BJ (cell line): Measurements from ENCODE around the gene THAP3. TPM values are rescaled to one million over a fixed set of nuclear protein-coding genes. Genes with fewer than 3 reads are reported as not detected.
A peak's percentile ranks its signal among the peaks of the same experiment; 100 is the strongest.

Experiments used
- CTCF ChIA-PET: fragments of 350-600 bp; formaldehyde crosslinking; extraction: SDS; loops from one replicate; lab custom pipeline; 2021; ENCODE audit warnings: antibody characterized with exemption, inconsistent platforms; lab: Yijun Ruan, JAX
- POLR2A ChIA-PET: fragments of 300-600 bp; sonication (Branson Sonifier 250); formaldehyde crosslinking; extraction: SDS; loops from one replicate; lab custom pipeline; 2021; ENCODE audit warnings: antibody characterized with exemption; lab: Charles Lee
- DNase-seq: peaks from one replicate; pipeline ENCODE4 v3.0.0-alpha.2; 2011; ENCODE audit warnings: low read depth
- H3K27me3 ChIP-seq: 2 replicates; pipeline ENCODE4 v1.6.0; 2011; ENCODE audit warnings: low read length; ENCODE audit not compliant: control insufficient read depth, insufficient read depth
- H3K36me3 ChIP-seq: 2 replicates; pipeline ENCODE4 v1.5.1; 2011; ENCODE audit warnings: low read length; ENCODE audit not compliant: control insufficient read depth, insufficient read depth
- H3K4me3 ChIP-seq: 2 replicates; pipeline ENCODE4 v1.5.1; 2011; ENCODE audit warnings: low read depth, mild to moderate bottlenecking, control low read depth, low read length
- CTCF ChIP-seq: IDR thresholded peaks from 2 replicates; pipeline ENCODE4 v1.5.1; 2011; ENCODE audit warnings: low read depth, mild to moderate bottlenecking, control low read depth, inconsistent platforms, low read length, moderate library complexity; ENCODE audit not compliant: insufficient read depth
- polyA plus RNA-seq: library from polyadenylated mRNA; depleted of rRNA; stranded (reverse); fragments of >200 nt; gene quantifications from 2 replicates; pipeline ENCODE4 v1.2.3, GENCODE V29; 2011

THAP3 gene
- polyA plus RNA-seq, 1 experiment: 12.5 TPM

GRCh38 chr1:6584126-6585080 is 40.3 kb upstream of the THAP3 start:
- CTCF ChIA-PET: interaction anchor here (0.6 kb wide), 1 partner anchor 37 kb away, joined by 3 read pairs; no protein-coding TSS in a partner anchor
- DNase-seq: no peak
- Histone ChIP-seq H3K36me3 (peaks cover 18% of the 10 kb centered on the region), H3K27me3 (no peaks in the 10 kb centered on the region), H3K4me3 (no peak overlapping the region)
- TF ChIP-seq CTCF: peak; percentile 11; the same call in 1 of the 2 replicates
- POLR2A ChIA-PET: interaction anchor here (0.6 kb wide), 1 partner anchor 42 kb away, joined by 5 read pairs; no protein-coding TSS in a partner anchor

- no peak for TF ChIP-seq CTCF
- no peak overlapping the region for H3K4me3 ChIP-seq
- CTCF ChIA-PET: no interaction called here
- DNase-seq: no peak
- H3K27me3 ChIP-seq: no peaks in the 10 kb centered on the region
- peaks cover 18% of the 10 kb centered on the region for H3K36me3 ChIP-seq
- POLR2A ChIA-PET: interaction anchor here (0.6 kb wide), 1 partner anchor 19 kb away, joined by 3 read pairs; no protein-coding TSS in a partner anchor
Measured at GRCh38 chr1:6585081-6585722, 39.5 kb upstream of the THAP3 start.

- CTCF ChIA-PET: no interaction called here
- POLR2A ChIA-PET: no interaction called here
- DNase-seq: no peak
- H3K4me3 ChIP-seq: no peak overlapping the region
- no peaks in the 10 kb centered on the region for H3K27me3 ChIP-seq
- peaks cover 18% of the 10 kb centered on the region for H3K36me3 ChIP-seq
- no peak for TF ChIP-seq CTCF
Measured at GRCh38 chr1:6585841-6586240, 38.8 kb upstream of the THAP3 start.

GRCh38 chr1:6586404-6586816 is 38.3 kb upstream of the THAP3 start:
- CTCF ChIA-PET: no interaction called here

More at GRCh38 chr1:6586404-6586816, 38.3 kb upstream of the THAP3 start:
- no peak for TF ChIP-seq CTCF
- POLR2A ChIA-PET: no interaction called here
- no peak overlapping the region for H3K4me3 ChIP-seq
- no peak for DNase-seq
- no peaks in the 10 kb centered on the region for H3K27me3 ChIP-seq
- H3K36me3 ChIP-seq: peaks cover 19% of the 10 kb centered on the region
